Hepatocyte (in vitro differentiated cells): ENCODE data around the gene CAMK1G. TPM values are rescaled to one million over a fixed set of nuclear protein-coding genes. Genes with fewer than 3 reads are reported as not detected.

Experiments
- DNase-seq: peaks from one replicate; pipeline ENCODE4 v3.0.0-alpha.2; 2016; ENCODE audit warnings: low spot score
- H2AFZ ChIP-seq: fragments of 200-600 bp; sonication (generic); 2 replicates; pipeline ENCODE4 v1.6.0; 2016; ENCODE audit warnings: antibody characterized with exemption, mild to moderate bottlenecking
- H3K27ac ChIP-seq: fragments of 200-600 bp; sonication (generic); 2 replicates; pipeline ENCODE4 v1.5.1; 2016; ENCODE audit warnings: mild to moderate bottlenecking
- H3K27me3 ChIP-seq: fragments of 200-600 bp; sonication (generic); 2 replicates; pipeline ENCODE4 v1.6.1; 2016
- H3K36me3 ChIP-seq: fragments of 200-600 bp; sonication (generic); replicated peaks from 2 replicates; pipeline ENCODE4 v1.5.1; 2016; ENCODE audit warnings: low read depth; ENCODE audit not compliant: insufficient read depth
- H3K4me1 ChIP-seq: fragments of 200-600 bp; sonication (generic); 2 replicates; pipeline ENCODE4 v1.5.1; 2016; ENCODE audit warnings: mild to moderate bottlenecking, moderate library complexity; ENCODE audit not compliant: insufficient read depth
- H3K4me2 ChIP-seq: fragments of 200-600 bp; sonication (generic); 2 replicates; pipeline ENCODE4 v1.6.0; 2016
- H3K4me3 ChIP-seq: fragments of 200-600 bp; sonication (generic); 2 replicates; pipeline ENCODE4 v1.5.1; 2016; ENCODE audit warnings: mild to moderate bottlenecking
- H3K79me2 ChIP-seq: fragments of 200-600 bp; sonication (generic); 2 replicates; pipeline ENCODE4 v1.6.0; 2017; ENCODE audit warnings: mild to moderate bottlenecking
- H3K9me2 ChIP-seq: fragments of 200-600 bp; sonication (generic); replicated peaks from 2 replicates; pipeline ENCODE4 v1.6.0; 2017; ENCODE audit warnings: mild to moderate bottlenecking; ENCODE audit not compliant: insufficient read depth
- H3K9me3 ChIP-seq: fragments of 200-600 bp; sonication (generic); 2 replicates; pipeline ENCODE4 v1.5.1; 2016; ENCODE audit warnings: low read depth, mild to moderate bottlenecking
- H4K20me1 ChIP-seq: fragments of 200-600 bp; sonication (generic); 2 replicates; pipeline ENCODE4 v1.6.0; 2016; ENCODE audit warnings: mild to moderate bottlenecking; ENCODE audit not compliant: insufficient read depth, poor library complexity, severe bottlenecking
- CTCF ChIP-seq: fragments of 200-600 bp; sonication (generic); IDR thresholded peaks from 2 replicates; pipeline ENCODE4 v1.5.1; 2016; ENCODE audit warnings: antibody characterized with exemption, mild to moderate bottlenecking; ENCODE audit not compliant: poor library complexity
- EZH2 ChIP-seq: fragments of 200-600 bp; sonication (generic); IDR thresholded peaks from 2 replicates; pipeline ENCODE4 v1.6.1; 2016; ENCODE audit warnings: antibody characterized with exemption, mild to moderate bottlenecking, borderline replicate concordance
- EZH2phosphoT487 ChIP-seq: fragments of 200-600 bp; sonication (generic); IDR thresholded peaks from one replicate; pipeline ENCODE4 v1.6.1; 2018; ENCODE audit warnings: antibody characterized with exemption, mild to moderate bottlenecking, low read depth, moderate library complexity; ENCODE audit not compliant: unreplicated experiment, severe bottlenecking
- WGBS: methylation state at CpG from one replicate; pipeline ENCODE4 v1.1.6; 2016; ENCODE audit warnings: low lambda C conversion rate; ENCODE audit errors: missing lambda C conversion rate; 5-methylcytosine and 5-hydroxymethylcytosine counted together
- polyA plus RNA-seq: library from polyadenylated mRNA; unstranded; fragments of >200 nt; fragmentation: Nextera tagmentation; extraction: Ambion mirVana; gene quantifications from 2 replicates; pipeline ENCODE4 v1.2.1, GENCODE V29; 2016
- total RNA-seq: library from RNA; depleted of rRNA; stranded (reverse); fragments of >200 nt; gene quantifications from 2 replicates; pipeline ENCODE4 v1.2.3, GENCODE V29; 2014

The CAMK1G gene
- total and polyA plus RNA-seq, 2 experiments from 2014 or later = 1.1 to 1.2 TPM

GRCh38 chr1:209629621-209630382 is 46.3 kb downstream of the CAMK1G start:
- WGBS = 94% methylated on average over 11 of the region's 11 CpGs
- Histone ChIP-seq H4K20me1 (no peaks in the 10 kb centered on the region), H3K4me1 (no peaks in the 10 kb centered on the region), H2AFZ (no peak overlapping the region), H3K27ac (no peak overlapping the region), H3K36me3 (no peaks in the 10 kb centered on the region), H3K9me2 (no peaks in the 10 kb centered on the region), H3K27me3 (no peaks in the 10 kb centered on the region), H3K4me3 (no peak overlapping the region), H3K4me2 (no peak overlapping the region), H3K9me3 (no peaks in the 10 kb centered on the region), H3K79me2 (no peaks in the 10 kb centered on the region)
- no peak for DNase-seq
- TF ChIP-seq EZH2phosphoT487 (no peak), CTCF (no peak), EZH2 (no peak)

GRCh38 chr1:209630383-209631225 is 47.1 kb downstream of the CAMK1G start:
- Histone ChIP-seq H3K4me1 (no peaks in the 10 kb centered on the region), H3K9me3 (no peaks in the 10 kb centered on the region), H3K36me3 (no peaks in the 10 kb centered on the region), H2AFZ (no peak overlapping the region), H3K9me2 (no peaks in the 10 kb centered on the region), H3K27me3 (no peaks in the 10 kb centered on the region), H3K4me2 (no peak overlapping the region), H3K79me2 (no peaks in the 10 kb centered on the region), H3K27ac (no peak overlapping the region), H3K4me3 (no peak overlapping the region), H4K20me1 (no peaks in the 10 kb centered on the region)
- WGBS = 76% methylated on average over 17 of the region's 17 CpGs
- DNase-seq = no peak
- no peak for TF ChIP-seq EZH2phosphoT487
- no peak for TF ChIP-seq EZH2
- no peak for TF ChIP-seq CTCF

GRCh38 chr1:209633335-209633997 is 50.0 kb downstream of the CAMK1G start:
- Histone ChIP-seq H3K9me2 (no peaks in the 10 kb centered on the region), H3K4me2 (no peak overlapping the region), H3K36me3 (no peaks in the 10 kb centered on the region), H3K9me3 (no peaks in the 10 kb centered on the region), H3K4me1 (no peaks in the 10 kb centered on the region), H3K4me3 (no peak overlapping the region), H4K20me1 (no peaks in the 10 kb centered on the region), H3K27me3 (no peaks in the 10 kb centered on the region), H3K79me2 (no peaks in the 10 kb centered on the region), H3K27ac (no peak overlapping the region), H2AFZ (no peak overlapping the region)
- no peak for DNase-seq
- TF ChIP-seq EZH2phosphoT487 = no peak
- no peak for TF ChIP-seq CTCF
- TF ChIP-seq EZH2 = no peak
- WGBS = 87% methylated on average over 6 of the region's 6 CpGs
